HPDE6-E6E7 (cell line): Measurements from ENCODE around the gene AFAP1L1.
A peak's percentile ranks its signal among the peaks of the same experiment; 100 is the strongest.

Source experiments
- DNase-seq: peaks from one replicate; pipeline ENCODE4 v3.0.0; 2011; ENCODE audit warnings: missing footprints; ENCODE audit errors: extremely low spot score

The AFAP1L1 gene

DNA sequence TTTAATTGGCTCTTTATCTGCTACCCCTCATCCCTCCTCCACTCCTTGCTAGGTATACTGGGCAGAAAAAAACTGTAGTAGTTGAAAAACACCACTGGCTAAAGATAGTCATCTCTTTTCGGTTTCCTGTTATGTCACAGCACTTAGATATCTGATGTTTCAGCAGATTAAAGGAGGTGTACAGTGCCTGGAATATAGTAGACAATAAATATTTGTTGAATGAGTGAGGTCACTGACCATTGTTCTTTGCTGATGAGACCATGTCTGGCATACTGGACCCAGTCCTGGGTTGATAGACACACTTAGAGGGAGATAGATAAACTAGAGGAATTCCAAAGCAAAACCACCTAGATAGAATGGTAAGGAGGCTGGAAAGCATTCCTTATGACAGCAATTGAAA is 76.9 kb downstream of the AFAP1L1 start:
- no peak for DNase-seq

DNA sequence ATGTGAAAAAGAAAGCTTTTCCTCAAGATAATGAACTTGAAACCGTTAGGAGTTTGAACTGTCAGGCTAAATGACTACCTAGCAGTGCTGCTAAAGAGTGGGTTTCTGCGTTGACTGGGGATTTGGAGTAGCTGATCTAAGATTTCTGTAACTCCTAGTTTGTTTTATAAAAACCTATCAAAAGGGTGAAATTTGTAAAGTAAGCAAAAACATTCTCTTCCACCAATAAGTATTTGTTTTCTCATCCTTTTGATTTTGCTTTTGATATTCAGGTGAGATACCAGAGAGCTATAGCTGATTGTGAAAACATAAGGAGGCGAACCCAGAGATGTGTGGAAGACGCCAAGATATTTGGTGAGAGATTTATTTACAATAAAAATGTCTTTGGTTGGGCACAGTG is 77.7 kb downstream of the AFAP1L1 start:
- no peak for DNase-seq

DNA sequence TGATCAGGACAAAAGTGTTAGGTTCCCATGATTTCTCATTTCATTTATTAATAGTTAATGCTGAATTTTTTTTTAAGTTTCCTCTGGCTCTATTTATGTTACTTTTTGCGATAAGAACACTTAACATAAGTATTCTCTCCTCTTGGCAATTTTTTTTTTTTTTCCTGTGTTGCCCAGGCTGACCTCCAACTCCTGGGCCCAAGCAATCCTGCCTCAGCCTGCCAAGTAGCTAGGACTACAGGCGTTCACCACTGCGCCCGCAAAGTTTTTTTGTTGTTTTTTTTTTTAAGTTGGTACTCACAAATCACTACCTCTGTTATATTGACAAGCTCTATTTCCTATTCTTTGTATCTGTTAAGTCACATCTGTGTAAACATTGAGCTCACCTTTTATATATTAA is 80.5 kb downstream of the AFAP1L1 start:
- DNase-seq, result no peak

GRCh38 chr5:149353911-149354310 is 82.3 kb downstream of the AFAP1L1 start:
- DNase-seq, result no peak

DNA sequence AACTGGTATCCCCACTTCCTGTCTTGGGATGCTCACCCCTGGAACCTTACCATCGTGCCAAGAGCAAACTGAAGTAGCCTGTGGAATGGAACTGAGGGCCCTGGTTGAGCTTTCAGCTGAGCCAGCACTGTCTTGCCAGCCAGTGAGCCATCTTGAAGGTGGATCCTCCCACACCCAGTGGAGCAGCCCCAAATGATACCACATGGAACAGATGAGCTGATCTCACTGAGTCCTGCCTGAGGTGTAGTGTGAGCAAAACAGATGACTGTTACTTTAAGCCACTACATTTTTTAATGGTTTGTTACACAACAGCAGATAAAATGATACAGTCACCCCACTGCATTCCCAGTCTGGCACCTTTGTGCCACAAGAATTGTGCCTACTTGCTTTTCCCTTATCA is 84.0 kb downstream of the AFAP1L1 start:
- no peak for DNase-seq

- DNase-seq, result no peak
Measured at GRCh38 chr5:149356391-149356790, 84.7 kb downstream of the AFAP1L1 start.

GRCh38 chr5:149357370-149358293 is 86.0 kb downstream of the AFAP1L1 start, which contains the start of gene PCYOX1L:
TSS of gene PCYOX1L (plus strand) at chr5:149358046. CDS start at chr5:149358069, 23 bp downstream.
- DNase-seq, result peak; percentile 99

GRCh38 chr5:149358294-149358651 is 86.6 kb downstream of the AFAP1L1 start:
- no peak for DNase-seq

- DNase-seq, result no peak
Measured at GRCh38 chr5:149358868-149359495, 87.3 kb downstream of the AFAP1L1 start.

- no peak for DNase-seq
Measured at GRCh38 chr5:149360272-149360671, 88.6 kb downstream of the AFAP1L1 start.

DNA sequence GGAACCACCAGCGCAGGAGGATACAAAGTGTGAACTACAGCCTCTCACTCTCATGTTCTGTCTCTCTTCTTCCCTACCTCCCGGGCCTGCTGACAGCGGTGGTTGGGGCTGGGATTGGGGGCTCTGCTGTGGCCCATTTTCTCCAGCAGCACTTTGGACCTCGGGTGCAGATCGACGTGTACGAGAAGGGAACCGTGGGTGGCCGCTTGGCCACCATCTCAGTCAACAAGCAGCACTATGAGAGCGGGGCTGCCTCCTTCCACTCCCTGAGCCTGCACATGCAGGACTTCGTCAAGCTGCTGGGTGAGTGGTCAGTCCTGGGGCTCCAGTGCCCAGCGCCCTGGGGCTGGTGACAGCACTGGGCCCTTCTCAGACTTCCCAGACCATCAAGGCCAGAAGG is 90.9 kb downstream of the AFAP1L1 start:
- no peak for DNase-seq

DNA sequence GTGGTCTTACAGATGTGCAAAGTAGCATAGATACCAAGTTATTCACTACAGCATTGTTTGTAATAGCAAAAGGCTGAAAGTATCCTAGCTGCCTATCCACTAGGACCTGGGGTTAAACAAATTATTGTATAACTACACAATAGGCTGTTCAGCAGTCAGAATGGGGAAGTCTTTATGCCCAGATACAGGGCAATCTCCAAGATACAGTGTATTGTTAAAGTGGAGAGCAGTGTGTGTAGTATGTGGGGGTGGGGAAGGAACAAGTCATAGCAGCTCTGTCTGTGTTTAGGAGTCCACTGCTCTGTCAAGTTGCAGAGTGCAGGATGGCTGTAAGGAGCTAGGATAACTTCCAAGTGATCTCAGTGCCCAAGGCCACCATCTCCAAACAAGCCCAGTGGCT is 91.7 kb downstream of the AFAP1L1 start:
- DNase-seq, result no peak

- DNase-seq, result no peak
Measured at GRCh38 chr5:149363936-149364335, 92.3 kb downstream of the AFAP1L1 start.

GRCh38 chr5:149364719-149365118 is 93.1 kb downstream of the AFAP1L1 start:
- DNase-seq, result no peak

DNA sequence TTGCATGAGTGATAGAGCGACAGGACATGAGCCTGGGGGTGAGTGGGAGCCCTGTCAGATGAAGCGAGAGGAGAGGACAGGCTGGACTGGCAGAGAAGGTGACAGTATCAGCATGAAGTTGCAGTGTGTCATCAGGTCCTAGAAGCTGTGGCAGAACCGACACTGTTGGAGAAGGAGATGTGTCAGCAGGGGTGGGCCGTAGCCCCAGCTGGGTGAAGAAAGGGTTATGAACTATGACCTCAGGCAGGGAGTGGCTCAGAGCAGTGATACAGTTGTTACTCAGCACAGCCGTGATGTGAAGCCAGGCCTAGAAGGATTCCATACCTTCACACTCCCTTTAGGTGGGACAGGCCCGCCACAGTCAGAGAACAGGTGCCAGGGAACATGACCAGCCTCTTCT is 93.8 kb downstream of the AFAP1L1 start:
- DNase-seq, result no peak

DNA sequence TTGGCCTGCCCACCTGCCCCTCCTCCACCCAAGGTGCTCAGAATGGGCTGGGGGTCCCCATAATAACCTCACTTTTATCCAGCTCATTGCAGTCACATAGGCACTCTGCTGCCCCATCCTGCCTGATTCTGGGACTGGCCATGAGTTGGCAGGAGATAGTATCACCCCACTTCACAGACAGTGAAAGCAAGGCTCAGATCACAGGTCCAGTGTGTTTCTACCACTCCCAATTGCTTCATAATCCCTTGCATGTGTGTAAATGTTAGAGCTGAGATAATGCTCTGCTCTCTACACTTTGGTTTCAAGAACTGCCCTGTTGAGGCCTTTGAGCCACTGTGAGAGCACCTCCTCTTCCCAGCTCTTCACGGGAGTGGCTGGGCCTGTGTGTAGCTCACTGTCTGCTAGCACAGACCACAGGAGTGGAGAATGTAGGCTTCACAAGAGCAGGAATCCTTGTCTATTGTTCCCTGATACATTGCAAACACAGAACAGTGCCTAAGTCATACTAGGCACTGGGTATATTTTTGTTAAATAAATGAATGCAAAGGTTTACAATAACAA is 94.6 kb downstream of the AFAP1L1 start:
- DNase-seq, result no peak

GRCh38 chr5:149367249-149367971 is 95.8 kb downstream of the AFAP1L1 start:
- peak; percentile 75 for DNase-seq

DNA sequence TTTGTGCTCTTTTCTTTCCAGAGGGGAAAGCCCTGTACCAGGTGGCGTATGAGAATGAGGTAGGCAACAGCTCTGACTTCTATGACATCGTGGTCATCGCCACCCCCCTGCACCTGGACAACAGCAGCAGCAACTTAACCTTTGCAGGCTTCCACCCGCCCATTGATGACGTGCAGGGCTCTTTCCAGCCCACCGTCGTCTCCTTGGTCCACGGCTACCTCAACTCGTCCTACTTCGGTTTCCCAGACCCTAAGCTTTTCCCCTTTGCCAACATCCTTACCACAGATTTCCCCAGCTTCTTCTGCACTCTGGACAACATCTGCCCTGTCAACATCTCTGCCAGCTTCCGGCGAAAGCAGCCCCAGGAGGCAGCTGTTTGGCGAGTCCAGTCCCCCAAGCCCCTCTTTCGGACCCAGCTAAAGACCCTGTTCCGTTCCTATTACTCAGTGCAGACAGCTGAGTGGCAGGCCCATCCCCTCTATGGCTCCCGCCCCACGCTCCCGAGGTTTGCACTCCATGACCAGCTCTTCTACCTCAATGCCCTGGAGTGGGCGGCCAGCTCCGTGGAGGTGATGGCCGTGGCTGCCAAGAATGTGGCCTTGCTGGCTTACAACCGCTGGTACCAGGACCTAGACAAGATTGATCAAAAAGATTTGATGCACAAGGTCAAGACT is 96.5 kb downstream of the AFAP1L1 start:
- DNase-seq, result no peak

GRCh38 chr5:149370878-149371277 is 99.2 kb downstream of the AFAP1L1 start:
- no peak for DNase-seq

GRCh38 chr5:149371296-149371962 is 99.8 kb downstream of the AFAP1L1 start:
- DNase-seq, result peak; percentile 73
